ENCODE results near the gene RBMS3.

DNA sequence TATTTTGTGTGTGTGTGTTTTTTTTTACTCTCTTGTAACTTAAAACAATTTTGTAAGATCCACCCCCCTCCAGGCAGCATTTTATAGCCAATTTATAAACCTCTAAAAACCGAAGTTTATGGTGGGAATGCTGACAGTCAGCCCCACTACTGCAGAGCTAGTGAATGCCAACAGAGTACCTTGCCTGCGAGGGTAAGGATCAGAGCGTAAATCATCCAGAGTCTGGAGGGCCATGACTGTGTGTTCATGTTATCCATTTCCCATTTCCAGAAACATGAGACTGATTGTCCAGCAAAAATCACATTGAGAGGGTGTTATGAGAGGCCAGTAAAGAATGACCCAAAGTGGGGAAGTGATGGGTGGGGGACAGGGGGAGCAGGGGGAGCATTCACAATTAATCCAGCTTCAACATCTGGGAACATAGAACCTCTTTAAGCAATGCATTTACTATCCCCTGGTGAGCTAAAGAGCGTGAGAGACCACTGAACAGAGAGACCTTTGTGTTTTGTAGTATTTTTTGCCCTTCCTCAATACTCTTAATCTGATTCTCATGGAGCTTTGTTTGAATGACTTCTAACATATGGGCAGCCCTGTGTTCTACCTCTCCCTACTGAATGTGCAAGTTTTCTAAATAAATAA, 464.5 kb downstream of the RBMS3 start:
- TF ChIP-seq, protein P1, sequence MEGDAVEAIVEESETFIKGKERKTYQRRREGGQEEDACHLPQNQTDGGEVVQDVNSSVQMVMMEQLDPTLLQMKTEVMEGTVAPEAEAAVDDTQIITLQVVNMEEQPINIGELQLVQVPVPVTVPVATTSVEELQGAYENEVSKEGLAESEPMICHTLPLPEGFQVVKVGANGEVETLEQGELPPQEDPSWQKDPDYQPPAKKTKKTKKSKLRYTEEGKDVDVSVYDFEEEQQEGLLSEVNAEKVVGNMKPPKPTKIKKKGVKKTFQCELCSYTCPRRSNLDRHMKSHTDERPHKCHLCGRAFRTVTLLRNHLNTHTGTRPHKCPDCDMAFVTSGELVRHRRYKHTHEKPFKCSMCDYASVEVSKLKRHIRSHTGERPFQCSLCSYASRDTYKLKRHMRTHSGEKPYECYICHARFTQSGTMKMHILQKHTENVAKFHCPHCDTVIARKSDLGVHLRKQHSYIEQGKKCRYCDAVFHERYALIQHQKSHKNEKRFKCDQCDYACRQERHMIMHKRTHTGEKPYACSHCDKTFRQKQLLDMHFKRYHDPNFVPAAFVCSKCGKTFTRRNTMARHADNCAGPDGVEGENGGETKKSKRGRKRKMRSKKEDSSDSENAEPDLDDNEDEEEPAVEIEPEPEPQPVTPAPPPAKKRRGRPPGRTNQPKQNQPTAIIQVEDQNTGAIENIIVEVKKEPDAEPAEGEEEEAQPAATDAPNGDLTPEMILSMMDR (IDR thresholded peaks at IDR 0.05; ENCODE audit: insufficient read depth, low read depth, low read length): no peak
- no peak for TF ChIP-seq EZH2 (IDR thresholded peaks at IDR 0.05; ENCODE audit: insufficient read depth, low read length)
